Smooth muscle cell (in vitro differentiated cells): ENCODE measurements around the gene SELENOF. TPM values are rescaled to one million over a fixed set of nuclear protein-coding genes. Genes with fewer than 3 reads are reported as not detected.
A peak's percentile ranks its signal among the peaks of the same experiment; 100 is the strongest.

ENCODE experiments used
- DNase-seq: peaks from one replicate; lab custom pipeline; 2025; ENCODE audit not compliant: unreplicated experiment; lab: John Stamatoyannopoulos, UW
- H2AFZ ChIP-seq: fragments of 200-600 bp; sonication (generic); 2 replicates; pipeline ENCODE4 v1.6.0; 2016; ENCODE audit warnings: antibody characterized with exemption, low read depth, mild to moderate bottlenecking
- H3F3A ChIP-seq: fragments of 200-600 bp; sonication (generic); 2 replicates; pipeline ENCODE4 v1.6.0; 2017; ENCODE audit warnings: antibody characterized with exemption, low read depth
- H3K27ac ChIP-seq: fragments of 200-600 bp; sonication (generic); 2 replicates; pipeline ENCODE4 v1.5.1; 2016; ENCODE audit warnings: low read depth, mild to moderate bottlenecking
- H3K27me3 ChIP-seq: fragments of 200-600 bp; sonication (generic); 2 replicates; pipeline ENCODE4 v1.6.1; 2016; ENCODE audit warnings: low read depth, mild to moderate bottlenecking
- H3K36me3 ChIP-seq: fragments of 200-600 bp; sonication (generic); 2 replicates; pipeline ENCODE4 v1.5.1; 2016; ENCODE audit warnings: low read depth
- H3K4me1 ChIP-seq: fragments of 200-600 bp; sonication (generic); 2 replicates; pipeline ENCODE4 v1.5.1; 2016; ENCODE audit warnings: low read depth
- H3K4me2 ChIP-seq: fragments of 200-600 bp; sonication (generic); 2 replicates; pipeline ENCODE4 v1.6.0; 2016; ENCODE audit warnings: mild to moderate bottlenecking
- H3K4me3 ChIP-seq: fragments of 200-600 bp; sonication (generic); 2 replicates; pipeline ENCODE4 v1.5.1; 2016; ENCODE audit warnings: mild to moderate bottlenecking
- H3K79me2 ChIP-seq: fragments of 200-600 bp; sonication (generic); 2 replicates; pipeline ENCODE4 v1.6.0; 2016; ENCODE audit warnings: low read depth, mild to moderate bottlenecking
- H3K9ac ChIP-seq: fragments of 200-600 bp; sonication (generic); 2 replicates; pipeline ENCODE4 v1.6.0; 2016; ENCODE audit warnings: low read depth
- H3K9me3 ChIP-seq: fragments of 200-600 bp; sonication (generic); replicated peaks from 2 replicates; pipeline ENCODE4 v1.5.1; 2016; ENCODE audit warnings: low read depth
- H4K20me1 ChIP-seq: fragments of 200-600 bp; sonication (generic); 2 replicates; pipeline ENCODE4 v1.6.0; 2016; ENCODE audit warnings: low read depth
- CTCF ChIP-seq: fragments of 200-600 bp; sonication (generic); IDR thresholded peaks from 2 replicates; pipeline ENCODE4 v1.5.1; 2017; ENCODE audit warnings: borderline replicate concordance, mild to moderate bottlenecking, antibody characterized with exemption; ENCODE audit not compliant: insufficient read depth, poor library complexity, severe bottlenecking
- WGBS: methylation state at CpG from one replicate; pipeline ENCODE4 v1.1.7; 2016; ENCODE audit warnings: low lambda C conversion rate; 5-methylcytosine and 5-hydroxymethylcytosine counted together
- polyA plus RNA-seq: library from polyadenylated mRNA; unstranded; fragments of >200 nt; fragmentation: Nextera tagmentation; extraction: Ambion mirVana; gene quantifications from 2 replicates; pipeline ENCODE4 v1.2.1, GENCODE V29; 2016
- total RNA-seq: library from RNA; depleted of rRNA; stranded (reverse); fragments of >200 nt; gene quantifications from 2 replicates; pipeline ENCODE4 v1.2.3, GENCODE V29; 2014

The SELENOF gene
- total and polyA plus RNA-seq, 2 experiments from 2014 or later = 185 to 252 TPM

GRCh38 chr1:86939406-86939805 is 25.5 kb upstream of the SELENOF start:
- TF ChIP-seq CTCF = no peak
- H3K9me3 ChIP-seq = no peaks in the 10 kb centered on the region
- DNase-seq = no peak
- H3K4me2 ChIP-seq = no peak overlapping the region
- H3K36me3 ChIP-seq = no peaks in the 10 kb centered on the region
- H3K9ac ChIP-seq = no peak overlapping the region
- H3K4me1 ChIP-seq = peaks cover under 1% of the 10 kb centered on the region
- H4K20me1 ChIP-seq = peaks cover 59% of the 10 kb centered on the region
- H3K27me3 ChIP-seq = no peaks in the 10 kb centered on the region
- no peaks in the 10 kb centered on the region for H3F3A ChIP-seq
- H2AFZ ChIP-seq = no peak overlapping the region
- no peak overlapping the region for H3K4me3 ChIP-seq
- 94% methylated on average over 3 of the region's 3 CpGs for WGBS
- H3K79me2 ChIP-seq = peaks cover 84% of the 10 kb centered on the region
- H3K27ac ChIP-seq = no peak overlapping the region

DNA sequence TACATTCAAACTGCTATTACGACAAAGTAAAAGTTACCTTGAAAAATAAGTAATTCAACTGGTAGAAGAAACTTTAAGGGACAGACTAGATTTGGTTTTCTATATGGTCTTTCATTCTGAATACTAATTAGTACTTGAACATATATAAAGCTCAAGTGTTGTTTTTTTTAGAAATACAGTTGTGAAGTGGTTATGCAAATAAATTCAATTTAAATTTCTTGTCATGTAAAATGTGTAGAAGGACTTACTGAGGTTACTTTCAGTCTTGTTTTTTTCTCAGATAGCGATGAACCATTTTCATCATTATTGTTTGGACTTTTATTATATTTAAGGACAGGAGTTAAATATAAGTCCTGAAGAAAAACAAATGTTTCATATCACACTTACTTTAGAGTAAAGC is 24.9 kb upstream of the SELENOF start:
- no peak overlapping the region for H3K4me2 ChIP-seq
- no peaks in the 10 kb centered on the region for H3F3A ChIP-seq
- H3K79me2 ChIP-seq = peaks cover 79% of the 10 kb centered on the region
- TF ChIP-seq CTCF = no peak
- 92% methylated on average over 2 of the region's 2 CpGs for WGBS
- H3K9ac ChIP-seq = no peak overlapping the region
- no peak for DNase-seq
- no peaks in the 10 kb centered on the region for H3K27me3 ChIP-seq
- H3K9me3 ChIP-seq = no peaks in the 10 kb centered on the region
- H3K27ac ChIP-seq = no peak overlapping the region
- H4K20me1 ChIP-seq = peaks cover 58% of the 10 kb centered on the region
- H2AFZ ChIP-seq = no peak overlapping the region
- no peaks in the 10 kb centered on the region for H3K36me3 ChIP-seq
- no peak overlapping the region for H3K4me3 ChIP-seq
- peaks cover 6% of the 10 kb centered on the region for H3K4me1 ChIP-seq

DNA sequence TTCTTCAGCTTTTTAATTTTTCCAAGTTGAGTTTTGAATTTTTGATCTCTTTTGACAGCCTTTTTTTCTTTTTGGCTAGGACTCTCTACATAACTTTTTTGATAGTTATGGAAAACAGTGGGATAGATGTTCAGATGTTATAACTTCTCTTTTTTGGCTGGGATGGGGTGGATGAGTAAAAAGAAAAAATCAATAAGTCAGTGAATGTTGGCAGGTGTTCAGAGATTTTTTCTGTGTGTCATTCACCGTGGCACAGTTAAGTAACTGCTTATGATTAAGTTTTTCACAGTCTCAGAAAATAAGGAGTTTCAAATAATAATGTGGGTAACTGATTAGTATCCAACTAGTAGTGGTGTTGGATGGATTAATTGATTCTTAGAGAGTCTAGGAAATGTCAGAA is 24.5 kb upstream of the SELENOF start:
- no peak for DNase-seq
- H3K27me3 ChIP-seq = no peaks in the 10 kb centered on the region
- no peak overlapping the region for H2AFZ ChIP-seq
- no peak overlapping the region for H3K27ac ChIP-seq
- H3F3A ChIP-seq = no peaks in the 10 kb centered on the region
- H4K20me1 ChIP-seq = peaks cover 58% of the 10 kb centered on the region
- no peak overlapping the region for H3K9ac ChIP-seq
- H3K4me2 ChIP-seq = no peak overlapping the region
- WGBS = 92% methylated on average over 1 of the region's 1 CpG
- H3K79me2 ChIP-seq = peaks cover 78% of the 10 kb centered on the region
- H3K4me3 ChIP-seq = no peak overlapping the region
- H3K4me1 ChIP-seq = peaks cover 10% of the 10 kb centered on the region
- H3K36me3 ChIP-seq = no peaks in the 10 kb centered on the region
- no peak for TF ChIP-seq CTCF
- H3K9me3 ChIP-seq = no peaks in the 10 kb centered on the region

GRCh38 chr1:86933562-86934377 is 19.8 kb upstream of the SELENOF start:
- 33% methylated on average over 7 of the region's 7 CpGs for whole genome bisulfite sequencing
- no peak for TF ChIP-seq CTCF
- Histone ChIP-seq H2AFZ (peak overlapping the region; percentile 32), H3K9me3 (no peaks in the 10 kb centered on the region), H4K20me1 (peaks cover 44% of the 10 kb centered on the region), H3K36me3 (no peaks in the 10 kb centered on the region), H3K4me2 (peak overlapping the region; percentile 76), H3K27me3 (no peaks in the 10 kb centered on the region), H3F3A (no peaks in the 10 kb centered on the region), H3K27ac (peak overlapping the region; percentile 72), H3K4me3 (peak overlapping the region; percentile 12), H3K9ac (peak overlapping the region; percentile 25), H3K4me1 (peaks cover 18% of the 10 kb centered on the region), H3K79me2 (peaks cover 89% of the 10 kb centered on the region)
- no peak for DNase-seq
